Ovary (tissue), 1 donor: ENCODE results near the gene GGTLC1.
"Not testable (repeated sequence)": the region's sequence is repeated elsewhere in the genome, so short reads cannot be mapped to it uniquely, and the experiment has no call there.

Experiments
- EP300 ChIP-seq: sonication (generic); formaldehyde crosslinking; IDR thresholded peaks from one replicate; pipeline ENCODE4 v1.6.1; 2017; ENCODE audit warnings: antibody characterized with exemption
- POLR2A ChIP-seq: fragments of 450-650 bp; IDR thresholded peaks from one replicate; pipeline ENCODE4 v1.6.1; 2017; ENCODE audit warnings: antibody characterized with exemption, mild to moderate bottlenecking, moderate library complexity

DNA sequence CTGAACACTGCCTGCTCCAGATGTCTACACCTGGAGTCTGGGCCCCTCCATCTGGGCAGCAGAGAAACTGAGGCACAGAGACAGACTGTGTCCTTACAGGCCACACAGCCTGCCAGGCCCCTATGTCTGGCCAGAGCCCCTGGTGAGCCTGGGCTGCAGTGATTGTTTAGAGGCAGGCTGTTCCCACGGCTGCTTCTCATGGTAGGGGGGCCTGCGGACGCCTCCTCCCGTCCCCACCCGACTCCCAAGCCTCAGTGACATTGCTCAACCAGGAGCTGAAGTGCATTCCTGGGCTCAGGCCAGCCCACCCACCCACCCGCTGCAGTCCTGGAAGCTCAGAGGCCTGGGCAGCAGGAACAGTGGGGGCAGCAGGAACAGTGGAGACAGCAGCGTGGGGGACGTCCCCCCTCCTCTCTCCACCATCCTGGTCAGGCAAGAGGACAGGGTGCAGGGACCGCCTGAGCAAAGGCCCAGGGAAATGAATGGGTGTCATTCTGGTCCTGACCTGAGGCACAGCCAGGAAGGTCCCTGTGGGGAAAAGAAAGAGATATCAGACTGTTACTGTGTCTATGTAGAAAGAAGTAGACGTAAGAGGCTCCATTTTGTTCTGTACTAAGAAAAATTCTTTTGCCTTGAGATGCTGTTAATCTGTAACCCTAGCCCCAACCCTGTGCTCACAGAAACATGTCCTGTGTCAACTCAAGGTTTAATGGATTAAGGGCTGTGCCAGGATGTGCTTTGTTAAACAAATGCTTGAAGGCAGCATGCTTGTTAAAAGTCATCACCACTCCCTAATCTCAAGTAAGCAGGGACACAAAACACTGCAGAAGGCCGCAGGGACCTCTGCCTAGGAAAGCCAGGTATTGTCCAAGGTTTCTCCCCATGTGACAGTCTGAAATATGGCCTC, 6.2 kb downstream of the GGTLC1 start:
- not testable (repeated sequence) for TF ChIP-seq EP300, POLR2A
